Liver (tissue), 9 donors: ENCODE results near the gene EDA. TPM values are rescaled to one million over a fixed set of nuclear protein-coding genes. Genes with fewer than 3 reads are reported as not detected.

Source experiments
- DNase-seq: peaks from one replicate; pipeline ENCODE4 v3.0.0-alpha.2; 2017; ENCODE audit warnings: low spot score
- H3K27ac ChIP-seq, 2 donors: one replicate each; pipeline ENCODE4 v1.7.0; 2013; ENCODE audit warnings: inconsistent platforms in 2 of 2, low read length in 2 of 2, control low read depth in 1 of 2, low read depth in 1 of 2, mild to moderate bottlenecking in 1 of 2
- H3K27me3 ChIP-seq, 4 donors: one replicate each; pipeline versions ENCODE4 v1.6.1 to v1.7.0; 2013; ENCODE audit warnings: low read length in 3 of 4, inconsistent platforms in 1 of 4, mild to moderate bottlenecking in 1 of 4, moderate library complexity in 1 of 4; ENCODE audit not compliant: control insufficient read depth in 4 of 4, insufficient read depth in 4 of 4
- H3K36me3 ChIP-seq, 4 donors: one replicate each; pipeline versions ENCODE4 v1.6.1 to v1.7.0; 2013; ENCODE audit warnings: low read length in 3 of 4, mild to moderate bottlenecking in 3 of 4, low read depth in 1 of 4, moderate library complexity in 1 of 4; ENCODE audit not compliant: control insufficient read depth in 4 of 4, insufficient read depth in 3 of 4
- H3K4me1 ChIP-seq, 4 donors: one replicate each; pipeline versions ENCODE4 v1.6.1 to v1.7.0; 2013; ENCODE audit warnings: low read length in 3 of 4, mild to moderate bottlenecking in 3 of 4, moderate library complexity in 1 of 4; ENCODE audit not compliant: control insufficient read depth in 4 of 4, insufficient read depth in 4 of 4
- H3K4me3 ChIP-seq, 3 donors: one replicate each; pipeline versions ENCODE4 v1.6.1 to v1.7.0; 2013; ENCODE audit warnings: low read length in 3 of 3, control low read depth in 1 of 3, low read depth in 1 of 3, mild to moderate bottlenecking in 1 of 3
- H3K9ac ChIP-seq, 2 donors: one replicate each; pipeline ENCODE4 v1.7.0; 2013; ENCODE audit warnings: low read length in 2 of 2, mild to moderate bottlenecking in 2 of 2, moderate library complexity in 2 of 2, control low read depth in 1 of 2, low read depth in 1 of 2
- H3K9me3 ChIP-seq, 4 donors: one replicate each; pipeline versions ENCODE4 v1.6.1 to v1.7.0; 2013; ENCODE audit warnings: low read length in 3 of 4; ENCODE audit not compliant: control insufficient read depth in 4 of 4
- EGR1 ChIP-seq, 2 donors: IDR thresholded peaks; 2 replicates each; pipeline ENCODE4 v1.6.1; 2016 to 2018; ENCODE audit warnings: antibody characterized with exemption in 2 of 2, low read depth in 2 of 2
- FOXA1 ChIP-seq: IDR thresholded peaks from 2 replicates; pipeline ENCODE4 v1.6.1; 2016; ENCODE audit warnings: antibody characterized with exemption
- FOXA2 ChIP-seq: IDR thresholded peaks from 2 replicates; pipeline ENCODE4 v1.6.1; 2016; ENCODE audit warnings: antibody characterized with exemption
- GABPA ChIP-seq, 2 donors: IDR thresholded peaks in 1 of 2; conservative IDR thresholded peaks in 1 of 2; 2 replicates each; pipeline ENCODE4 v1.6.1; 2016; ENCODE audit warnings: antibody characterized with exemption in 2 of 2, mild to moderate bottlenecking in 1 of 2, moderate library complexity in 1 of 2
- HNF4A ChIP-seq, 2 donors: conservative IDR thresholded peaks; 2 replicates each; pipeline ENCODE4 v1.6.1; 2016; ENCODE audit warnings: antibody characterized with exemption in 2 of 2, mild to moderate bottlenecking in 2 of 2
- HNF4G ChIP-seq: IDR thresholded peaks from 2 replicates; pipeline ENCODE4 v1.6.1; 2016; ENCODE audit warnings: antibody characterized with exemption
- JUND ChIP-seq, 2 donors: IDR thresholded peaks; 2 replicates each; pipeline ENCODE4 v1.6.1; 2016; ENCODE audit warnings: antibody characterized with exemption in 2 of 2
- NR2F2 ChIP-seq: IDR thresholded peaks from 2 replicates; pipeline ENCODE4 v1.6.1; 2016; ENCODE audit warnings: antibody characterized with exemption
- RAD21 ChIP-seq, 2 donors: IDR thresholded peaks; 2 replicates each; pipeline ENCODE4 v1.6.1; 2016; ENCODE audit warnings: antibody characterized with exemption in 2 of 2, mild to moderate bottlenecking in 2 of 2
- RXRA ChIP-seq, 2 donors: IDR thresholded peaks; 2 replicates each; pipeline ENCODE4 v1.6.1; 2017 to 2018; ENCODE audit warnings: antibody characterized with exemption in 2 of 2, mild to moderate bottlenecking in 1 of 2
- SP1 ChIP-seq: IDR thresholded peaks from 2 replicates; pipeline ENCODE4 v1.6.1; 2018; ENCODE audit warnings: antibody characterized with exemption, mild to moderate bottlenecking
- TAF1 ChIP-seq: conservative IDR thresholded peaks from 2 replicates; pipeline ENCODE4 v1.6.1; 2016; ENCODE audit warnings: antibody characterized with exemption, mild to moderate bottlenecking
- YY1 ChIP-seq: IDR thresholded peaks from 2 replicates; pipeline ENCODE4 v1.6.1; 2016; ENCODE audit warnings: antibody characterized with exemption, mild to moderate bottlenecking
- WGBS: extraction: QIAGEN DNeasy Blood & Tissue Kit; methylation state at CpG from one replicate; pipeline ENCODE4 v1.1.7; 2013; 5-methylcytosine and 5-hydroxymethylcytosine counted together
- polyA plus RNA-seq, 2 donors: library from polyadenylated mRNA; stranded (reverse) in 1 of 2; unstranded in 1 of 2; fragments of 200-250 nt in 1 of 2; fragments of >200 nt in 1 of 2; fragmentation: Nextera tagmentation in 1 of 2; extraction: Ambion mirVana in 1 of 2; gene quantifications; one replicate each; pipeline versions ENCODE4 v1.2.1 to v1.2.3, GENCODE V29; 2013 to 2015
- total RNA-seq, 2 donors: library from RNA; depleted of rRNA; stranded (reverse); fragments of >200 nt; gene quantifications; one replicate each; pipeline ENCODE4 v1.2.3, GENCODE V29; 2014
- TF ChIP-seq, protein P1 (sequence below): IDR thresholded peaks from 2 replicates; pipeline ENCODE4 v1.6.1; 2016; ENCODE audit warnings: antibody characterized with exemption
- TF ChIP-seq, protein P2 (sequence below): IDR thresholded peaks from 2 replicates; pipeline ENCODE4 v1.6.1; 2016; ENCODE audit warnings: antibody characterized with exemption
- TF ChIP-seq, protein P3 (sequence below): IDR thresholded peaks from 2 replicates; pipeline ENCODE4 v1.6.1; 2016; ENCODE audit warnings: antibody characterized with exemption, mild to moderate bottlenecking
- TF ChIP-seq, protein P4 (sequence below): fragments of 150-350 bp; IDR thresholded peaks from 2 replicates; pipeline ENCODE4 v1.5.1; 2017; ENCODE audit warnings: improper control_type of control experiment, low read depth, low read length; ENCODE audit not compliant: missing input control
- TF ChIP-seq, protein P5 (sequence below): IDR thresholded peaks from 2 replicates; pipeline ENCODE4 v1.6.1; 2016; ENCODE audit warnings: antibody characterized with exemption
- donor health status: healthy.
- donor health status: healthy.
- donor health status: healthy.
- donor health status: healthy.
- donor health status: healthy.

Gene EDA
- total and polyA plus RNA-seq, 4 donors, result 0.39 to 2.6 (median 1.5) TPM

DNA sequence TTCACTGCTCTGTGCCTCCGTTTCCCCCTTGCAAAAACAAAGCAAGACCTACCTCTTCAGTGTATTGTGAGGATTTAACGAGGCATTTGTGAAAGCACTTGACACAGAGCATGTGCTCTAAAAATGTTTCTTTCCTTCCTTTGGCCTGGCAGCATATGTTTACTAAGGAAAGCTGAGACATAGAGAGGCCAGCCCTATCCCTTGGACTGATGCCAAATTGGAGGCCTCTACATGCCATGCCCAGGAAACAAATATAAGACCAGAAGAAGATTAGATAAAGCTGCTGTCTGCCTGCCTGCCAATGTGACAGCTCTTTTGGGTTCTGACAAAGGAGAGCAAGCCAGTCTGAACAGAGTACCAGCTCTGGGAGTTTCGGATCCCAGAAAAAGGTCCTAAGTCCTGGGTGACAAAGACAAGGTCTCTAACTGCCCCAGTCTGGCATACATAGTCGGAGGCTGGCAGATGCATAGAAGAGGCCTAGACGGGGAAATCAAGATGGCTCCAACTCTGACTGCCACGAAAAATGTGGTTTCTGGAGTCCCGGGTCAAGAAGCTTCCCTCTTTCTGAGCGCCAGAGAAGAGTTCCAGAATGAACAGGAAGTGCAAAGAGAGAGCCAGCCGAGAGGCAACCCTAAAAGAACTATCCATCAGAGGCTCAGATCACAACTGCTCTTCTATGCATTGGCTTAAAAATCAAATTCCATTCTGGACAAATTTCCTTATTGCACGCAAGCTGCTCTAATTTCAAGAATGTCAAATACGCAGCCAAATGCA is 472.1 kb downstream of the EDA start:
- Histone ChIP-seq H3K27ac (no peak overlapping the region), H3K9me3 (no peaks in the 10 kb centered on the region), H3K36me3 (no peaks in the 10 kb centered on the region), H3K4me1 (no peaks in the 10 kb centered on the region), H3K27me3 (no peaks in the 10 kb centered on the region), H3K9ac (no peak overlapping the region), H3K4me3 (no peak overlapping the region)
- DNase-seq, result no peak
- WGBS, result 77% methylated on average over 11 of the region's 11 CpGs
- TF ChIP-seq RAD21 (IDR thresholded peaks at IDR 0.05), result no peak

DNA sequence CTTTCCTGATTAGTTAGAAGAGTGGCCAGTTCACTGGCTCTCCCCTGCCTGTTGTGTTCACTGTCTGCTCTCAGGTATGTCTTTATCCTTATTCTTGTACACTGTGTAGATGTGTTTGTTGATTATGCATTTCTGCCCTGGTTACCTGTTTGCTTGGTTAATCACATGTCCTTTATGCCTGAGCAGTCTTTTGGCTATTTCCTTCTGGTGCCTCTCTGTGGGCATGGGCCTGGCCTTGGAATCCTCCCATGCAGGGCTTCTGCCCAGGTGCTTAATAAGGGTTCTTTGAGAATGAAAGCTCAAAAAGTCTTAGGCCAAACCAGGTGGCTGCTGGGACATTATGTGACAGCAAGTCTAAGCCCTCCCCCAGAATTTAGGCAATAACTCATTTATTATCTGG is 472.8 kb downstream of the EDA start:
- H3K9me3 ChIP-seq, result no peaks in the 10 kb centered on the region
- H3K36me3 ChIP-seq, result no peaks in the 10 kb centered on the region
- H3K9ac ChIP-seq, result no peak overlapping the region
- DNase-seq, result no peak
- no peak overlapping the region for H3K4me3 ChIP-seq
- no peak overlapping the region for H3K27ac ChIP-seq
- H3K4me1 ChIP-seq, result no peaks in the 10 kb centered on the region
- TF ChIP-seq HNF4G, result no peak
- TF ChIP-seq NR2F2, result no peak
- TF ChIP-seq, protein P1, sequence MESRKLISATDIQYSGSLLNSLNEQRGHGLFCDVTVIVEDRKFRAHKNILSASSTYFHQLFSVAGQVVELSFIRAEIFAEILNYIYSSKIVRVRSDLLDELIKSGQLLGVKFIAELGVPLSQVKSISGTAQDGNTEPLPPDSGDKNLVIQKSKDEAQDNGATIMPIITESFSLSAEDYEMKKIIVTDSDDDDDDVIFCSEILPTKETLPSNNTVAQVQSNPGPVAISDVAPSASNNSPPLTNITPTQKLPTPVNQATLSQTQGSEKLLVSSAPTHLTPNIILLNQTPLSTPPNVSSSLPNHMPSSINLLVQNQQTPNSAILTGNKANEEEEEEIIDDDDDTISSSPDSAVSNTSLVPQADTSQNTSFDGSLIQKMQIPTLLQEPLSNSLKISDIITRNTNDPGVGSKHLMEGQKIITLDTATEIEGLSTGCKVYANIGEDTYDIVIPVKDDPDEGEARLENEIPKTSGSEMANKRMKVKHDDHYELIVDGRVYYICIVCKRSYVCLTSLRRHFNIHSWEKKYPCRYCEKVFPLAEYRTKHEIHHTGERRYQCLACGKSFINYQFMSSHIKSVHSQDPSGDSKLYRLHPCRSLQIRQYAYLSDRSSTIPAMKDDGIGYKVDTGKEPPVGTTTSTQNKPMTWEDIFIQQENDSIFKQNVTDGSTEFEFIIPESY, result no peak
- TF ChIP-seq, protein P2, sequence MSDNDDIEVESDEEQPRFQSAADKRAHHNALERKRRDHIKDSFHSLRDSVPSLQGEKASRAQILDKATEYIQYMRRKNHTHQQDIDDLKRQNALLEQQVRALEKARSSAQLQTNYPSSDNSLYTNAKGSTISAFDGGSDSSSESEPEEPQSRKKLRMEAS, result no peak
- TF ChIP-seq, protein P3, sequence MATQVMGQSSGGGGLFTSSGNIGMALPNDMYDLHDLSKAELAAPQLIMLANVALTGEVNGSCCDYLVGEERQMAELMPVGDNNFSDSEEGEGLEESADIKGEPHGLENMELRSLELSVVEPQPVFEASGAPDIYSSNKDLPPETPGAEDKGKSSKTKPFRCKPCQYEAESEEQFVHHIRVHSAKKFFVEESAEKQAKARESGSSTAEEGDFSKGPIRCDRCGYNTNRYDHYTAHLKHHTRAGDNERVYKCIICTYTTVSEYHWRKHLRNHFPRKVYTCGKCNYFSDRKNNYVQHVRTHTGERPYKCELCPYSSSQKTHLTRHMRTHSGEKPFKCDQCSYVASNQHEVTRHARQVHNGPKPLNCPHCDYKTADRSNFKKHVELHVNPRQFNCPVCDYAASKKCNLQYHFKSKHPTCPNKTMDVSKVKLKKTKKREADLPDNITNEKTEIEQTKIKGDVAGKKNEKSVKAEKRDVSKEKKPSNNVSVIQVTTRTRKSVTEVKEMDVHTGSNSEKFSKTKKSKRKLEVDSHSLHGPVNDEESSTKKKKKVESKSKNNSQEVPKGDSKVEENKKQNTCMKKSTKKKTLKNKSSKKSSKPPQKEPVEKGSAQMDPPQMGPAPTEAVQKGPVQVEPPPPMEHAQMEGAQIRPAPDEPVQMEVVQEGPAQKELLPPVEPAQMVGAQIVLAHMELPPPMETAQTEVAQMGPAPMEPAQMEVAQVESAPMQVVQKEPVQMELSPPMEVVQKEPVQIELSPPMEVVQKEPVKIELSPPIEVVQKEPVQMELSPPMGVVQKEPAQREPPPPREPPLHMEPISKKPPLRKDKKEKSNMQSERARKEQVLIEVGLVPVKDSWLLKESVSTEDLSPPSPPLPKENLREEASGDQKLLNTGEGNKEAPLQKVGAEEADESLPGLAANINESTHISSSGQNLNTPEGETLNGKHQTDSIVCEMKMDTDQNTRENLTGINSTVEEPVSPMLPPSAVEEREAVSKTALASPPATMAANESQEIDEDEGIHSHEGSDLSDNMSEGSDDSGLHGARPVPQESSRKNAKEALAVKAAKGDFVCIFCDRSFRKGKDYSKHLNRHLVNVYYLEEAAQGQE, result no peak
- no peak for TF ChIP-seq RAD21 (IDR thresholded peaks at IDR 0.05)
- no peak for TF ChIP-seq FOXA1
- TF ChIP-seq, protein P4, sequence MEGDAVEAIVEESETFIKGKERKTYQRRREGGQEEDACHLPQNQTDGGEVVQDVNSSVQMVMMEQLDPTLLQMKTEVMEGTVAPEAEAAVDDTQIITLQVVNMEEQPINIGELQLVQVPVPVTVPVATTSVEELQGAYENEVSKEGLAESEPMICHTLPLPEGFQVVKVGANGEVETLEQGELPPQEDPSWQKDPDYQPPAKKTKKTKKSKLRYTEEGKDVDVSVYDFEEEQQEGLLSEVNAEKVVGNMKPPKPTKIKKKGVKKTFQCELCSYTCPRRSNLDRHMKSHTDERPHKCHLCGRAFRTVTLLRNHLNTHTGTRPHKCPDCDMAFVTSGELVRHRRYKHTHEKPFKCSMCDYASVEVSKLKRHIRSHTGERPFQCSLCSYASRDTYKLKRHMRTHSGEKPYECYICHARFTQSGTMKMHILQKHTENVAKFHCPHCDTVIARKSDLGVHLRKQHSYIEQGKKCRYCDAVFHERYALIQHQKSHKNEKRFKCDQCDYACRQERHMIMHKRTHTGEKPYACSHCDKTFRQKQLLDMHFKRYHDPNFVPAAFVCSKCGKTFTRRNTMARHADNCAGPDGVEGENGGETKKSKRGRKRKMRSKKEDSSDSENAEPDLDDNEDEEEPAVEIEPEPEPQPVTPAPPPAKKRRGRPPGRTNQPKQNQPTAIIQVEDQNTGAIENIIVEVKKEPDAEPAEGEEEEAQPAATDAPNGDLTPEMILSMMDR, result no peak
- no peak for TF ChIP-seq RXRA (IDR thresholded peaks at IDR 0.05)
- TF ChIP-seq GABPA (IDR thresholded peaks at IDR 0.05 in 1 of 2, conservative IDR thresholded peaks at IDR 0.05 in 1 of 2), result no peak
- TF ChIP-seq SP1, result no peak
- no peak for TF ChIP-seq EGR1 (IDR thresholded peaks at IDR 0.05; ENCODE audit: low read depth in 2 of 2)
- TF ChIP-seq TAF1, result no peak
- no peak for TF ChIP-seq FOXA2
- no peak for TF ChIP-seq JUND (IDR thresholded peaks at IDR 0.05)
- TF ChIP-seq YY1, result no peak
- TF ChIP-seq, protein P5, sequence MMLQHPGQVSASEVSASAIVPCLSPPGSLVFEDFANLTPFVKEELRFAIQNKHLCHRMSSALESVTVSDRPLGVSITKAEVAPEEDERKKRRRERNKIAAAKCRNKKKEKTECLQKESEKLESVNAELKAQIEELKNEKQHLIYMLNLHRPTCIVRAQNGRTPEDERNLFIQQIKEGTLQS, result no peak
- no peak for TF ChIP-seq HNF4A (conservative IDR thresholded peaks at IDR 0.05)
- H3K27me3 ChIP-seq, result no peaks in the 10 kb centered on the region
